OCI-LY3 (cell line): ENCODE results near the gene ESPN.

Experiments used
- EZH2phosphoT487 ChIP-seq: fragments of 200-600 bp; shearing (Covaris generic); IDR thresholded peaks from 2 replicates; pipeline ENCODE4 v1.6.1; 2018; ENCODE audit warnings: antibody characterized with exemption, mixed run types, low read depth
- TF ChIP-seq, protein P1 (sequence below): fragments of 200-600, 300-600 bp; sonication (generic); IDR thresholded peaks from 2 replicates; pipeline ENCODE4 v1.5.1; 2014; ENCODE audit warnings: antibody characterized with exemption, low read length, low read depth

DNA sequence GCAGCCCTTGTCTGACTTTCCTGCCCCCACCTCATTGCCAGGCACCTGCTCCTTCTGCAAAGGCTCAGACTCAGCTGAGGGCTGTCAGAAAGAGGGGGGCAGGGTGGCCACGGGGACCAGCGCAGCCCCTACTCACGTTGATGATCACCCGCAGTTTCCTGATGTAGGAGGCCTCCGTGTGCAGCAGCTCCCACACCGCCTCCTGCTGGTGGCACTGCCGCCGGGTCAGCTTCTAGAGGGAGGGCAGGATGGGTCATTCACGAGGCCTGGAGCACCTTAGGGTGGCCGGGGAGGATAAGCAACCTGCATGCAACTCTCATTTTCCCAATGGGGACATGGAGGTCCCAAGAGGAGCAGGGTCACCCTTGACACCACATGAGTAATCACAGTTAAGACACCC lies 47.8 kb downstream of the ESPN start:
- TF ChIP-seq, protein P1, sequence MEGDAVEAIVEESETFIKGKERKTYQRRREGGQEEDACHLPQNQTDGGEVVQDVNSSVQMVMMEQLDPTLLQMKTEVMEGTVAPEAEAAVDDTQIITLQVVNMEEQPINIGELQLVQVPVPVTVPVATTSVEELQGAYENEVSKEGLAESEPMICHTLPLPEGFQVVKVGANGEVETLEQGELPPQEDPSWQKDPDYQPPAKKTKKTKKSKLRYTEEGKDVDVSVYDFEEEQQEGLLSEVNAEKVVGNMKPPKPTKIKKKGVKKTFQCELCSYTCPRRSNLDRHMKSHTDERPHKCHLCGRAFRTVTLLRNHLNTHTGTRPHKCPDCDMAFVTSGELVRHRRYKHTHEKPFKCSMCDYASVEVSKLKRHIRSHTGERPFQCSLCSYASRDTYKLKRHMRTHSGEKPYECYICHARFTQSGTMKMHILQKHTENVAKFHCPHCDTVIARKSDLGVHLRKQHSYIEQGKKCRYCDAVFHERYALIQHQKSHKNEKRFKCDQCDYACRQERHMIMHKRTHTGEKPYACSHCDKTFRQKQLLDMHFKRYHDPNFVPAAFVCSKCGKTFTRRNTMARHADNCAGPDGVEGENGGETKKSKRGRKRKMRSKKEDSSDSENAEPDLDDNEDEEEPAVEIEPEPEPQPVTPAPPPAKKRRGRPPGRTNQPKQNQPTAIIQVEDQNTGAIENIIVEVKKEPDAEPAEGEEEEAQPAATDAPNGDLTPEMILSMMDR, result peak; percentile 36
- TF ChIP-seq EZH2phosphoT487, result no peak
